Renal pelvis (tissue), 4 donors: ENCODE measurements around the gene EFNA2. TPM values are rescaled to one million over a fixed set of nuclear protein-coding genes. Genes with fewer than 3 reads are reported as not detected.
A peak's percentile ranks its signal among the peaks of the same experiment; 100 is the strongest.
"Not testable (repeated sequence)": the region's sequence is repeated elsewhere in the genome, so short reads cannot be mapped to it uniquely, and the experiment has no call there.

Experiments used
- DNase-seq: peaks from one replicate; pipeline ENCODE4 v3.0.0-alpha.2; 2013
- polyA plus RNA-seq, 3 donors: library from polyadenylated mRNA; unstranded; fragments of 120-200 nt; gene quantifications; one replicate each; pipeline ENCODE4 v1.2.1, GENCODE V29; 2013; ENCODE audit not compliant: insufficient read length in 3 of 3

Gene EFNA2
- polyA plus RNA-seq, 3 donors: 2.2 to 4.4 (median 3.8) TPM

GRCh38 chr19:1317274-1318003 is 31.8 kb downstream of the EFNA2 start:
- DNase-seq: no peak

DNA sequence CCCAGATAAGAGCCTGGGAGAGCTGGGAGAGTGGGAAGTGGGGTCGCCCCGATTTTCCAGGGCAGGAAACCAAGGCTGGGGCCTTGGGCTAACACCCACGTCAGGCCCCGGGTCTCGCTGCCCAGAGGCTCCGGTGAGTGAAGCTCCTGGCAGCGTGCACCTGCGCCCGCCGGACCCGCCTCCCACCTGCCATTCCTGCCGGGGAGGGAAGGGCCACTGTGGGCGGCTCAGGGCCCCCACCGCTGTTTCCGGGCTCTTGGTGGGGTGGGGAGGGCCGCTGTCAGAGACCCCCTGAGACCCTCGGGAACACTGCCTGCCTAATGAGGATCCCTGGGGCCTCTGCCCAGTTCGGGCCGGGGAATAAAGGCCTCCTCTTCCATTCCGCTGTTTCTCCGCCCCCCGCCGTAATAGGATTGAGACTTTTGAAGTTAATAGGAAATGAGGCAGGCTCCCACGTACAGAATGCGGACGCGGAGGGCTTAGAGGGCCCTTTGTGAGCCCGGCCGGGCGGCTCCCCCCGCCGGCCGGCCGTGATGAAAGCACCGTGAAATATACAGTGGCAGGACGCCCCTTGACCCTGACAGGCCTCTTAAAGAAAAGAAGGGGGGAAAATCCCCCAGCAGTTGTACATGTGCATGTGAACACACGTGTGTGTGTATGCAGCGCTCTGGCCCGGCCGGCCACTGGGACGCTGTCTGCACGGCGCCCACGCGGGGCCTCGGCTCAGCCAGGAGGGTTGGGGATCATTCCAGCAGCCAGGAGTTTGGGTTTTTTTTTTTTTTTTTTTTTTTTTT is 33.2 kb downstream of the EFNA2 start:
- DNase-seq: no peak

- DNase-seq: not testable (repeated sequence)
Observed at GRCh38 chr19:1320282-1320650, 34.6 kb downstream of the EFNA2 start.

GRCh38 chr19:1321539-1321938 is 35.9 kb downstream of the EFNA2 start:
- DNase-seq: no peak

GRCh38 chr19:1322198-1322981 is 36.7 kb downstream of the EFNA2 start:
- DNase-seq: no peak

- no peak for DNase-seq
Observed at GRCh38 chr19:1324249-1324805, 38.7 kb downstream of the EFNA2 start.

- DNase-seq: peak; percentile 72
Observed at GRCh38 chr19:1324806-1325567, 39.3 kb downstream of the EFNA2 start.

DNA sequence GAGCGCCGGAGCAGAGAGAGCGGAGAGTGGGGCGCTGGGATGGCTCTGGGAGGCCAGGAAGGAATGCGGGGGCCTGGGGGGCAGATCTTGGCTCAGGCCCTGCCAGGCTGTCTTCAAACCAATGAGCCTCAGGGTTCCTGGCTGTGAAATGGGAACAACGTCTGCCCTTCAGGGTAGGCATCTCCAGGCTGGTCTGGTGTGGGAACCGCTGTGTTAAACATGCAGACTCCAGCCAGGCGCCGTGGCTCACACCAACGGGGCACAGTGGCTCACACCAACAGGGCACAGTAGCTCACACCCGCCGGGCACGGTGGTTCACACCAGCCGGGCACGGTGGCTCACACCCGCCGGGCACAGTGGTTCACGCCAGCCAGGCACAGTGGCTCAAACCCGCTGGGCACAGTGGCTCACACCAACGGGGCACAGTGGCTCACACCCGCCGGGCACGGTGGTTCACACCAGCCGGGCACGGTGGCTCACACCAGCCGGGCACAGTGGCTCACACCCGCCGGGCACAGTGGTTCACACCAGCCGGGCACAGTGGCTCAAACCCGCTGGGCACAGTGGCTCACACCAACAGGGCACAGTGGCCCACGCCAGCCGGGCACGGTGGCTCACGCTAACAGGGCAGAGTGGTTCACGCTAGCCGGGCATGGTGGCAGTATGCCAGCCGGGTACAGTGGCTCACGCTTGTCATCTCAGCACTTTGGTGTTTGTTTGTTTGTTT is 40.1 kb downstream of the EFNA2 start:
- DNase-seq: no peak

GRCh38 chr19:1327125-1327524 is 41.5 kb downstream of the EFNA2 start:
- no peak for DNase-seq

DNA sequence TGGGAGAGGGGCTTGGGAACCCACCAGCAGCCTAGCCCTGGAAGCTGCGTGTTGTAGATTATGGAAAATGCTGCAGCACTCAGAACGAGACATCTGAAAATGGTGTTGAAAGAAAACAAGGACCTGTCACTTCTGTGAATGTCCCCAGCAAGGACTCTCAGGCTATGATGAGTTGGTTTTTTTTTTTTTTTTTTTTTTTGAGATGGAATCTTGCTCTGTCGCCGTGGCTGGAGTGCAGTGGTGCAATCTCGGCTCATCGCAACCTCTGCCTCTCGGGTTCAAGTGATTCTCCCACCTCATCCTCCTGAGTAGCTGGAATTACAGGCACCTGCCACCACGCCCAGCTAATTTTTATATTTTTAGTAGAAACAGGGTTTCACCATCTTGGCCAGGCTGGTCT is 46.5 kb downstream of the EFNA2 start:
- not testable (repeated sequence) for DNase-seq

GRCh38 chr19:1336079-1336684 is 50.5 kb downstream of the EFNA2 start:
- DNase-seq: no peak

DNA sequence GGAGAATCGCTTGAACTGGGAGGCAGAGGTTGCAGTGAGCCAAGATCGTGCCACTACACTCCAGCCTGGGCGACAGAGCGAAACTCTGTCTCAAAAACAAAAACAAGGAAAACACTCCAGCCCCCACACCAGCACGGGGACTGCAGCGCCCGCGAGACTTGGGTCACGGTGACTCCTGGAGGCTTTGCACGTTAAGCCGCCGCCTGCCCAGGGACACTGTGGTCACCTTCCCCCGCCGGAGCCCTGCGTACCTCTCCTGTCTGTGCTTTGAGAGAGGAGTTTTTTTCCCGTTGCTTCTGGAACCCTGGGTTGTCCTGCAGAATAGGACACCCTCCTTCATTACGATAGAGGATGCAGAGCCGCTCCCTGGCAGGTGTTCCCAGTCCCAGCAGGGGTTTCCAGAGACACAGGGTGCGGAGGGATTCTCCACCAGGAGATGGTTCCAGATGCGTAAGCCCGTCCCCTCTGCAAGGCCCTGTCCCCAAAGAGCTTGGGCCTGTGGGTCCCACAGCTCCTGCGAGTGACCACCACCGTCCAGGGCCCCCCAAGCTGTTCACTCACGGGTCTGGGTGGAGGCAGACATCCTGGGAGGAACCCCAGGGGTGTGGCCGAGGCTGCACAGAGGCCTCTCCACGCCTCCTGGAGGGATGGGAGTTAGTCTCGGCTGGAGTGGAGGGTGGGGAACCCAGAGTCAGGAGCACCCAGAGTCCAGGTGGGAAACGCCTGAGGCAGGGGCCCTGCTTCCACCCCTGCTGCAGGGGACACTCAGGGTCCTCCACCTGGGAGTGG is 55.2 kb downstream of the EFNA2 start:
- no peak for DNase-seq

- DNase-seq: no peak
Observed at GRCh38 chr19:1343041-1343440, 57.4 kb downstream of the EFNA2 start.

- DNase-seq: no peak
Observed at GRCh38 chr19:1349211-1349610, 63.5 kb downstream of the EFNA2 start.

DNA sequence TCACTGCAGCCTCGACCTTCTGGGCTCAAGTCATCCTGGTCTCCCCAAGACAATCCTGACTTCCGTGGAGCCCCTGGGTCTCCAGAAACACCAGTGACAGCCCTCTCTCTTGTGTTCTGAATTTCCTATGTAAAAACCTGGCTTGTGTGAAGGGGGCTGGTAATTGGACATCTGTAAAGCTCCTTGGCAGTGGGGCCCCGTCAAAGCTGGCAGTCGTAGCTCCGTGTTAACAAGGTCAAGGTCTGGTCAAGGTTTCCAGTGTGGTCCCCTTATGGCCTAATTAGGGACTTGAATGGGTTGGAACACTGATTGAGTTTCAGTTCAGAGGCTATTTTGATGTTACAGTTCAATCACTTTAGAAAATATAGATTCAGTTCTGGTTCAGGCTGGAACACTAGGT is 65.2 kb downstream of the EFNA2 start:
- DNase-seq: no peak
